Lower leg skin (tissue), 3 donors: Measurements from ENCODE around the gene TTC16.

Experiments used
- CTCF ChIP-seq, 3 donors: fragments of 450-650 bp; IDR thresholded peaks; one replicate each; pipeline ENCODE4 v1.5.1; 2016; ENCODE audit warnings: antibody characterized with exemption in 3 of 3, mild to moderate bottlenecking in 3 of 3, moderate library complexity in 2 of 3
- POLR2A ChIP-seq, 2 donors: fragments of 450-650 bp; IDR thresholded peaks; one replicate each; pipeline ENCODE4 v1.6.1; 2016 to 2017; ENCODE audit warnings: antibody characterized with exemption in 2 of 2, mild to moderate bottlenecking in 1 of 2, moderate library complexity in 1 of 2

GRCh38 chr9:127703289-127703946, 12.5 kb upstream of the TTC16 start:
- TF ChIP-seq CTCF (IDR thresholded peaks at IDR 0.05) = no peak
- no peak for TF ChIP-seq POLR2A (IDR thresholded peaks at IDR 0.05)
